SU-DHL-6 (cell line): ENCODE measurements around the gene PRKCA.
"Not testable (repeated sequence)": the region's sequence is repeated elsewhere in the genome, so short reads cannot be mapped to it uniquely, and the experiment has no call there.

ENCODE experiments used
- H2AFZ ChIP-seq: fragments of 200-600 bp; sonication (generic); 2 replicates; pipeline ENCODE4 v1.6.1; 2014; ENCODE audit warnings: low read depth, mild to moderate bottlenecking, moderate library complexity, mixed read lengths, antibody characterized with exemption, low read length; ENCODE audit not compliant: severe bottlenecking
- H3F3A ChIP-seq: fragments of 200-600 bp; shearing (Covaris generic); 2 replicates; pipeline ENCODE4 v1.6.0; 2016; ENCODE audit warnings: antibody characterized with exemption, mild to moderate bottlenecking; ENCODE audit not compliant: insufficient read depth
- H3K27ac ChIP-seq: fragments of 200-600 bp; sonication (generic); 2 replicates; pipeline ENCODE4 v1.5.1; 2016; ENCODE audit warnings: low read depth, mild to moderate bottlenecking, low read length, moderate library complexity, mixed read lengths
- H3K27me3 ChIP-seq: fragments of 200-600 bp; sonication (generic), shearing (Covaris generic); 2 replicates; pipeline ENCODE4 v1.6.0; 2014; ENCODE audit warnings: mild to moderate bottlenecking, low read length
- H3K36me3 ChIP-seq: fragments of 200-600 bp; sonication (generic); 2 replicates; pipeline ENCODE4 v1.6.1; 2014; ENCODE audit warnings: mild to moderate bottlenecking, low read length, mixed read lengths
- H3K4me2 ChIP-seq: fragments of 300-600, 200-600 bp; shearing (Covaris generic), sonication (generic); 2 replicates; pipeline ENCODE4 v1.6.0; 2014; ENCODE audit warnings: low read length, low read depth, mild to moderate bottlenecking; ENCODE audit not compliant: poor library complexity, severe bottlenecking
- H3K4me3 ChIP-seq: fragments of 200-600 bp; sonication (generic); 2 replicates; pipeline ENCODE4 v1.5.1; 2014; ENCODE audit warnings: antibody characterized with exemption, low read length, mild to moderate bottlenecking, mixed read lengths; ENCODE audit not compliant: insufficient read depth, poor library complexity, severe bottlenecking
- H3K79me2 ChIP-seq: fragments of 200-600 bp; sonication (generic); 2 replicates; pipeline ENCODE4 v1.6.1; 2014; ENCODE audit warnings: mild to moderate bottlenecking, low read length, moderate library complexity; ENCODE audit not compliant: insufficient read depth
- H3K9ac ChIP-seq: fragments of 200-600 bp; sonication (generic); 2 replicates; pipeline ENCODE4 v1.7.0; 2014; ENCODE audit warnings: mild to moderate bottlenecking, low read length
- H3K9me2 ChIP-seq: fragments of 200-600 bp; sonication (generic); replicated peaks from 2 replicates; pipeline ENCODE4 v1.6.1; 2014; ENCODE audit warnings: low read length; ENCODE audit not compliant: insufficient read depth
- H3K9me3 ChIP-seq: fragments of 200-600 bp; sonication (generic); 2 replicates; pipeline ENCODE4 v1.6.1; 2014; ENCODE audit warnings: low read length, mixed read lengths; ENCODE audit not compliant: insufficient read depth
- H4K20me1 ChIP-seq: fragments of 200-600 bp; sonication (generic); 2 replicates; pipeline ENCODE4 v1.6.1; 2014; ENCODE audit warnings: low read depth, mild to moderate bottlenecking, antibody characterized with exemption, low read length, moderate library complexity, mixed read lengths
- EZH2phosphoT487 ChIP-seq: fragments of 200-600 bp; sonication (generic), shearing (Covaris generic); conservative IDR thresholded peaks from 2 replicates; pipeline ENCODE4 v1.6.1; 2018; ENCODE audit warnings: mild to moderate bottlenecking, antibody characterized with exemption, low read length, moderate library complexity, mixed read lengths
- TF ChIP-seq, protein P1 (sequence below): fragments of 200-600 bp; sonication (generic); IDR thresholded peaks from one replicate; pipeline ENCODE4 v1.5.1; 2017; ENCODE audit warnings: antibody characterized with exemption, mild to moderate bottlenecking, low read length, moderate library complexity; ENCODE audit not compliant: insufficient read depth, poor library complexity, severe bottlenecking

PRKCA gene

DNA sequence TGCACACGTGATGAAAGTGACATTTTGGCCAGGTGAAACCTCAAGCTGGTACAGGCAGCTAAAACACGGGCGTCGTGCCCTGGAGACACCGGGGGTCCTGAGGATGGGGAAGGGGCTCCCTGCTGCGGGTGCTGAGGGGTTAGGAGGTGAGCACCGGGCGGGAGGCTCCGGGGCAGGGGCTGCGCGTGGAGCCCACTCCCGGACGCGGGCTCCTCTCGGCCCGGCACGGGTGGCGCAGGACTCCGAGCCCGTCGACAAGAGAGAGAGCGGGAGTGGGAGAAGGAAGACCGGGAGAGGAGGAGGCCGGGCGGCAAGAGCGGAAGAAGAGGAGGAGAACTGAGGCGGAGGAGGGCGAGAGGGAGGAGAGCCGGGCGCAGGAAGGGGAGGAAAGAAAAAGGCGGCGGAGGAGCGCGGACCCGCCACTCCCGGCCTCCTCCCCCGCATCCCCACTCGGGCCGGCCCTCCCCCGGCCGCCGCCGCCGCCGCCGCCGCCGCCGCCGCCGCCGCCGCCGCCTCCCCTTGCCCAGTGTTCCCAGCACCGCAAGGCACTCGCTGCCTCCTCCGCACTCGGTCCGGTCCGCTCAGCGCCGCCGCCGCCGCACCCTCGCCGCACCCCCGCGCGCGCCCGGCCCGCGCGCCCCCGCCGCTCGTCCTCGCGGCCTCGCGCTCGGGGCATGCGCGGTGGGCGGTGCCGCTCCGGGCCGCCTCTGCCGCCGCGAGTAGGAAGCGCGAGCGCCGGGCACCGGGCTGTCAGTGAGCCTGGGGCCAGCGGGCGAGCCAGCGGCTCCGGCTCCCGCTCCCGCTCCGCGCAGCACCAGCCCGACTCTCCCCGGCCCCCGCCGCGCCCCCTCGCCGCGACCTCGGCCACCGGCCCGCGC, at the start of gene PRKCA:
Gene PRKCA, plus strand, starts transcription at position 750 of the 878 bp plus-strand sequence.
- Histone ChIP-seq H4K20me1 (peaks cover 14% of the 10 kb centered on the region; the same call in 1 of the 2 replicates), H3K9me2 (no peaks in the 10 kb centered on the region), H2AFZ (peak within 1 kb of the TSS; percentile 85), H3K4me3 (peak within 1 kb of the TSS; percentile 97), H3K27me3 (no peaks in the 10 kb centered on the region), H3K4me2 (peak within 1 kb of the TSS; percentile 72), H3K27ac (peak within 1 kb of the TSS; percentile 69), H3K36me3 (peaks cover 20% of the 10 kb centered on the region), H3K9me3 (no peaks in the 10 kb centered on the region), H3F3A (peaks cover 28% of the 10 kb centered on the region; the same call in 1 of the 2 replicates), H3K79me2 (peaks cover 57% of the 10 kb centered on the region), H3K9ac (peak within 1 kb of the TSS; percentile 95)
- TF ChIP-seq EZH2phosphoT487: no peak
- TF ChIP-seq, protein P1, sequence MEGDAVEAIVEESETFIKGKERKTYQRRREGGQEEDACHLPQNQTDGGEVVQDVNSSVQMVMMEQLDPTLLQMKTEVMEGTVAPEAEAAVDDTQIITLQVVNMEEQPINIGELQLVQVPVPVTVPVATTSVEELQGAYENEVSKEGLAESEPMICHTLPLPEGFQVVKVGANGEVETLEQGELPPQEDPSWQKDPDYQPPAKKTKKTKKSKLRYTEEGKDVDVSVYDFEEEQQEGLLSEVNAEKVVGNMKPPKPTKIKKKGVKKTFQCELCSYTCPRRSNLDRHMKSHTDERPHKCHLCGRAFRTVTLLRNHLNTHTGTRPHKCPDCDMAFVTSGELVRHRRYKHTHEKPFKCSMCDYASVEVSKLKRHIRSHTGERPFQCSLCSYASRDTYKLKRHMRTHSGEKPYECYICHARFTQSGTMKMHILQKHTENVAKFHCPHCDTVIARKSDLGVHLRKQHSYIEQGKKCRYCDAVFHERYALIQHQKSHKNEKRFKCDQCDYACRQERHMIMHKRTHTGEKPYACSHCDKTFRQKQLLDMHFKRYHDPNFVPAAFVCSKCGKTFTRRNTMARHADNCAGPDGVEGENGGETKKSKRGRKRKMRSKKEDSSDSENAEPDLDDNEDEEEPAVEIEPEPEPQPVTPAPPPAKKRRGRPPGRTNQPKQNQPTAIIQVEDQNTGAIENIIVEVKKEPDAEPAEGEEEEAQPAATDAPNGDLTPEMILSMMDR: no peak

DNA sequence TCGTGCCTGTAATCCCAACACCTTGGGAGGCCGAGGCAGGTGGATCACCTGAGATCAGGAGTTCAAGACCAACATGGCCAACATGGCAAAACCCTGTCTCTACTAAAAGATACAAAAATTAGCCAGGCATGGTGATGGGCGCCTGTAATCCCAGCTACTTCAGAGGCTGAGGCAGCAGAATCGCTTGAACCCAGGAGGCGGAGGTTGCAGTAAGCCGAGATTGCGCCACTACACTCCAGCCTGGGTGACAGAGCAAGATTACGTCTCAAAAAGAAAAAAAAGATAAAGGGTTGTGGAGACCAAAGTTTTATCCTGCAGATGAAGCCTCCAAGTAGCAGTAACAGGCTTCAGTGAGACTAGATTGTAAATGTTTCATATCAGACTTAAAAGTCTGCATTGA, 49.0 kb upstream of the PRKCA start:
- H3K9ac ChIP-seq, H4K20me1 ChIP-seq, H3K4me3 ChIP-seq, H3K9me2 ChIP-seq, H3K4me2 ChIP-seq, H3K36me3 ChIP-seq, H3F3A ChIP-seq, H3K79me2 ChIP-seq, H2AFZ ChIP-seq, H3K9me3 ChIP-seq, H3K27me3 ChIP-seq, H3K27ac ChIP-seq: not testable (repeated sequence)

DNA sequence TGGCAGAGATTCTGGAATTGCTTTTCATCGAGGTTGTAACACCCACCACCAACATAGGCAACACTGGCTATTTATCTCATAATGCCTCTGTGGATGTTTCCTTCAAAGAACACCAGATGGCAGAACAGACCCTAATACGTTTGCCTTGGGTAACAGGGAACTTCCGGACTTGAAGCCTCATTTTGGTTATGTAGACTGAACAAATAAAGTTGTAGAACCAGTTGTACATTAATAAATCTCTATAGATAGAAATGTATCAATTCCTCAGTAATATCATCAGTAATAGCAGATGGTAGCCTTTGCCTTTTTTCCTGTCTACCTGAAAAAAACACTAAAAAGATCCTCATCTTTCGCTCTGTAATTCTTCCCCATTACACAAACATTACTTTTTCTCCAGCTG, 47.3 kb upstream of the PRKCA start:
- H3K4me2 ChIP-seq: peak overlapping the region; percentile 17
- H4K20me1 ChIP-seq: no peaks in the 10 kb centered on the region
- peak overlapping the region; percentile 76 for H2AFZ ChIP-seq
- no peaks in the 10 kb centered on the region for H3K79me2 ChIP-seq
- no peak overlapping the region for H3K27ac ChIP-seq
- no peaks in the 10 kb centered on the region for H3K27me3 ChIP-seq
- H3K36me3 ChIP-seq: no peaks in the 10 kb centered on the region
- TF ChIP-seq, protein P1: peak; percentile 86
- TF ChIP-seq EZH2phosphoT487: no peak
- no peak overlapping the region for H3K9ac ChIP-seq
- no peaks in the 10 kb centered on the region for H3F3A ChIP-seq
- no peak overlapping the region for H3K4me3 ChIP-seq
- no peaks in the 10 kb centered on the region for H3K9me2 ChIP-seq
- no peaks in the 10 kb centered on the region for H3K9me3 ChIP-seq

DNA sequence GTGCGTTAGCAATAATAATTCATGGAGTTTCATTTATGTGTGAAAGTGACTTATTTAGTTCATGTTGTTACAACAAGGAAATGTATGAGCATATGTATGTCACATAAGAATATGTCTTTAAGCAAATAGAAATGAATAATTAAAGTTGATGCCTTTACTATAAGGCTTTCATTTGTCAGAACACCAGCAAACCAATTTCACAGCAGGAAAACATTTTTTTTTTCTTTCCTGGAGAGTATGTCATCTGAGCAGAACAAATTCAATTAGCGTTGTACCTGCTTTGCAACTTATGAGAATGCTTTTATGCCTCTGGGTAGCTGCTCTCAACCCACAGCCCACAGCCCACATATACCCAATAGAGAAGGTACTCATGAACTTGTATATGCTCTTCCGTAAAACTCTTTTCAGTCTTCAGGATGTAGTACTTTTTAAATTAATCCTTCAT, 46.9 kb upstream of the PRKCA start:
- Histone ChIP-seq H3K9ac (no peak overlapping the region), H3K27ac (no peak overlapping the region), H2AFZ (peak overlapping the region; percentile 76), H3K27me3 (no peaks in the 10 kb centered on the region), H3K9me2 (no peaks in the 10 kb centered on the region), H3K9me3 (no peaks in the 10 kb centered on the region), H3K4me3 (no peak overlapping the region), H3K79me2 (no peaks in the 10 kb centered on the region), H4K20me1 (no peaks in the 10 kb centered on the region), H3F3A (no peaks in the 10 kb centered on the region), H3K36me3 (no peaks in the 10 kb centered on the region), H3K4me2 (peak overlapping the region; percentile 17)
- TF ChIP-seq, protein P1: no peak
- no peak for TF ChIP-seq EZH2phosphoT487
